ENCODE data around the gene WNT7A.

WNT7A gene

DNA sequence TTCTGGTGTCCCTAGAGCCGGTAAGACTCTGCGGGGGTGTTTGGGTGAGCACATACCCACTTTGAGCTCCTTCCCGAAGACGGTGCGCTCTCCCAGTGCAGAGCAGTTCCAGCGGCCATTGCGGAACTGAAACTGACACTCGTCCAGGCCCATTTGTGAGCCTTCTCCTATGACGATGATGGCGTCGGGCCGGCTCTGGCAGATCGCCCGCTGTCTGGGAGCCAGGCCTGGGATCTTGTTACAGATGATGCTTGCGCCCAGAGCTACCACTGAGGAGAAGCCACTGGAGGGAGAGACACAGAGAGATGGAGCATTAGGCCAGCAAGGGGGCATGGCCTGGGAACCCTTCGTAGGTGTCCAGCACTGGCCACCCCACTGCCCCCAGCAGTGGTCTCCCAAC lies 5.0 kb downstream of the WNT7A start:
- Histone ChIP-seq H3K4me1 (ENCODE audit: control insufficient read depth in 1 of 2, insufficient read depth in 2 of 2, low read length in 2 of 2) (peaks cover 7 to 9% of the 10 kb centered on the region in 2 experiments), H4K91ac (ENCODE audit: low read depth, low read length) (no peak overlapping the region), H3K4me3 (ENCODE audit: low read depth, low read length) (no peak overlapping the region), H3K27ac (ENCODE audit: low read depth, low read length) (no peak overlapping the region), H3K18ac (ENCODE audit: low read length) (no peak overlapping the region), H2BK12ac (ENCODE audit: low read length) (no peak overlapping the region), H2AK5ac (ENCODE audit: low read length) (no peak overlapping the region), H2AFZ (ENCODE audit: insufficient read depth, low read length, poor library complexity) (no peak overlapping the region), H3K14ac (ENCODE audit: low read length) (no peak overlapping the region), H3K9me3 (ENCODE audit: insufficient read depth, low read depth, low read length) (peaks cover 6% of the 10 kb centered on the region), H2BK120ac (ENCODE audit: insufficient read depth, low read length, poor library complexity) (no peak overlapping the region), H3K4me2 (ENCODE audit: low read length) (no peak overlapping the region), H4K8ac (ENCODE audit: low read depth, low read length) (no peak overlapping the region), H3K79me1 (ENCODE audit: low read length) (no peaks in the 10 kb centered on the region), H4K12ac (ENCODE audit: low read depth, low read length) (no peak overlapping the region), H3K79me2 (ENCODE audit: control insufficient read depth, insufficient read depth, low read length, poor library complexity) (no peaks in the 10 kb centered on the region), H3K36me3 (ENCODE audit: control insufficient read depth in 1 of 2, insufficient read depth in 2 of 2, low read length in 2 of 2) (no peaks in the 10 kb centered on the region), H3K27me3 (ENCODE audit: insufficient read depth, low read length) (peaks cover 41% of the 10 kb centered on the region), H2BK5ac (ENCODE audit: low read depth, low read length, poor library complexity) (no peak overlapping the region), H3K9ac (ENCODE audit: low read length) (no peak overlapping the region), H3K23ac (ENCODE audit: low read length) (no peak overlapping the region), H3K4ac (ENCODE audit: low read depth, low read length) (no peak overlapping the region)
- DNase-seq = no peak
- no CpG with 5 or more reads among the region's 16 CpGs for WGBS (ENCODE audit: extremely low coverage, insufficient coverage, insufficient read length)

GRCh38 chr3:13873818-13874217 lies 6.1 kb downstream of the WNT7A start:
- no peak overlapping the region for H2AK5ac ChIP-seq (ENCODE audit: low read length)
- no CpG with 5 or more reads among the region's 3 CpGs for WGBS (ENCODE audit: extremely low coverage, insufficient coverage, insufficient read length)
- no peak overlapping the region for H3K14ac ChIP-seq (ENCODE audit: low read length)
- no peak for DNase-seq
- no peak overlapping the region for H3K27ac ChIP-seq (ENCODE audit: low read depth, low read length)
- H3K9me3 ChIP-seq (ENCODE audit: insufficient read depth, low read depth, low read length) = peaks cover 6% of the 10 kb centered on the region
- H2BK12ac ChIP-seq (ENCODE audit: low read length) = no peak overlapping the region
- peaks cover 5% of the 10 kb centered on the region in 2 experiments for H3K4me1 ChIP-seq (ENCODE audit: control insufficient read depth in 1 of 2, insufficient read depth in 2 of 2, low read length in 2 of 2)
- no peak overlapping the region for H3K23ac ChIP-seq (ENCODE audit: low read length)
- no peak overlapping the region for H2BK120ac ChIP-seq (ENCODE audit: insufficient read depth, low read length, poor library complexity)
- H3K27me3 ChIP-seq (ENCODE audit: insufficient read depth, low read length) = peaks cover 30% of the 10 kb centered on the region
- no peak overlapping the region for H3K4me3 ChIP-seq (ENCODE audit: low read depth, low read length)
- no peak overlapping the region for H3K4ac ChIP-seq (ENCODE audit: low read depth, low read length)
- no peak overlapping the region for H4K91ac ChIP-seq (ENCODE audit: low read depth, low read length)
- no peak overlapping the region for H4K12ac ChIP-seq (ENCODE audit: low read depth, low read length)
- H3K79me1 ChIP-seq (ENCODE audit: low read length) = no peaks in the 10 kb centered on the region
- no peaks in the 10 kb centered on the region for H3K36me3 ChIP-seq (ENCODE audit: control insufficient read depth in 1 of 2, insufficient read depth in 2 of 2, low read length in 2 of 2)
- no peak overlapping the region for H2AFZ ChIP-seq (ENCODE audit: insufficient read depth, low read length, poor library complexity)
- H3K18ac ChIP-seq (ENCODE audit: low read length) = no peak overlapping the region
- no peak overlapping the region for H3K4me2 ChIP-seq (ENCODE audit: low read length)
- H3K9ac ChIP-seq (ENCODE audit: low read length) = no peak overlapping the region
- no peak overlapping the region for H2BK5ac ChIP-seq (ENCODE audit: low read depth, low read length, poor library complexity)
- no peaks in the 10 kb centered on the region for H3K79me2 ChIP-seq (ENCODE audit: control insufficient read depth, insufficient read depth, low read length, poor library complexity)
- no peak overlapping the region for H4K8ac ChIP-seq (ENCODE audit: low read depth, low read length)

DNA sequence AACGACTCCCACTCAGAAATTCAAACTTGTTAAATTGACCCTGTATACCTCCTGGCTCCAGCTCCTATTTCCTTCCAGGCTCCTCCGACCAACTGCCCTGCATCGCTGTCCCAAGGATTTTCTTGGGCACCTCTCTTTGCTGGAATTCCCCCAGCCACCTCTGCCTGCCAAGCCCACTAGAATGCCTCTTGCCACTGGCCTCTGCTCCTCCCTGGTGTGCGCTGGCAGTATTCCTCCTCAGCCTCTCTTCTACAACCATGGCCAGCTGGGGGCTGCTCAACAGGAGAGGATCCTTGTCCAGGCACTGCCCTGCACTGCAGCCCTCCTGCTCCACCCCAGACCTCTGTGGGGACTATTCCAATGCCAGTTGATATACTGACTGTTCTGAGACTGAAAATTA lies 7.4 kb downstream of the WNT7A start:
- Histone ChIP-seq H4K91ac (ENCODE audit: low read depth, low read length) (no peak overlapping the region), H3K27me3 (ENCODE audit: insufficient read depth, low read length) (peaks cover 17% of the 10 kb centered on the region), H2BK12ac (ENCODE audit: low read length) (no peak overlapping the region), H3K79me2 (ENCODE audit: control insufficient read depth, insufficient read depth, low read length, poor library complexity) (no peaks in the 10 kb centered on the region), H3K4me3 (ENCODE audit: low read depth, low read length) (no peak overlapping the region), H3K14ac (ENCODE audit: low read length) (no peak overlapping the region), H2AFZ (ENCODE audit: insufficient read depth, low read length, poor library complexity) (no peak overlapping the region), H3K27ac (ENCODE audit: low read depth, low read length) (no peak overlapping the region), H3K9ac (ENCODE audit: low read length) (no peak overlapping the region), H3K4me1 (ENCODE audit: control insufficient read depth in 1 of 2, insufficient read depth in 2 of 2, low read length in 2 of 2) (no peaks in the 10 kb centered on the region), H3K18ac (ENCODE audit: low read length) (no peak overlapping the region), H2BK5ac (ENCODE audit: low read depth, low read length, poor library complexity) (no peak overlapping the region), H3K79me1 (ENCODE audit: low read length) (no peaks in the 10 kb centered on the region), H3K4me2 (ENCODE audit: low read length) (no peak overlapping the region), H4K12ac (ENCODE audit: low read depth, low read length) (no peak overlapping the region), H3K36me3 (ENCODE audit: control insufficient read depth in 1 of 2, insufficient read depth in 2 of 2, low read length in 2 of 2) (no peaks in the 10 kb centered on the region), H2AK5ac (ENCODE audit: low read length) (no peak overlapping the region), H3K9me3 (ENCODE audit: insufficient read depth, low read depth, low read length) (peaks cover 6% of the 10 kb centered on the region), H3K23ac (ENCODE audit: low read length) (no peak overlapping the region), H2BK120ac (ENCODE audit: insufficient read depth, low read length, poor library complexity) (no peak overlapping the region), H3K4ac (ENCODE audit: low read depth, low read length) (no peak overlapping the region), H4K8ac (ENCODE audit: low read depth, low read length) (no peak overlapping the region)
- WGBS (ENCODE audit: extremely low coverage, insufficient coverage, insufficient read length) = no CpG with 5 or more reads among the region's 4 CpGs
- no peak for DNase-seq

DNA sequence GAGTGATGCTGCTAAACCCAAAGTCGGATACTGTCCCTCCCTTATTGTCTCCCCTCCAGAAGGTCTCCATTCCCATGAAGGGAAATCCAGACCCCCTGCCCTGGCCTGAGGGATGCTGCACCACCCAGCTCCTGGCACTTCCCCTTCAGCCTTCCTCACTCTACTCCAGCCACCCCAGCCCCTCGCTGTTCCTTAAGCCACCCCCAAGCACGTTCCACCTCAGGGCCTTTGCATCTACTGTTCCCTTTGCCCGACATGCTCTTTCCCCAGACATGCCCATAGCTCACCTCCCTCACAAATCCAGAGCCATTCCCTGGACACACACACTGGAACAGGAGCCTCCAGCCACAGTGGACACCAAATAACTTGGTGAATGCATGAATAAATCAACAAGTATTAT lies 8.1 kb downstream of the WNT7A start:
- Histone ChIP-seq H3K79me1 (ENCODE audit: low read length) (no peaks in the 10 kb centered on the region), H3K18ac (ENCODE audit: low read length) (no peak overlapping the region), H2AFZ (ENCODE audit: insufficient read depth, low read length, poor library complexity) (no peak overlapping the region), H2AK5ac (ENCODE audit: low read length) (no peak overlapping the region), H3K4me3 (ENCODE audit: low read depth, low read length) (no peak overlapping the region), H3K9me3 (ENCODE audit: insufficient read depth, low read depth, low read length) (peaks cover 6% of the 10 kb centered on the region), H3K36me3 (ENCODE audit: control insufficient read depth in 1 of 2, insufficient read depth in 2 of 2, low read length in 2 of 2) (no peaks in the 10 kb centered on the region), H3K27ac (ENCODE audit: low read depth, low read length) (no peak overlapping the region), H3K23ac (ENCODE audit: low read length) (no peak overlapping the region), H2BK120ac (ENCODE audit: insufficient read depth, low read length, poor library complexity) (no peak overlapping the region), H4K8ac (ENCODE audit: low read depth, low read length) (no peak overlapping the region), H3K27me3 (ENCODE audit: insufficient read depth, low read length) (peaks cover 11% of the 10 kb centered on the region), H3K4me2 (ENCODE audit: low read length) (no peak overlapping the region), H4K91ac (ENCODE audit: low read depth, low read length) (no peak overlapping the region), H3K4me1 (ENCODE audit: control insufficient read depth in 1 of 2, insufficient read depth in 2 of 2, low read length in 2 of 2) (no peaks in the 10 kb centered on the region), H3K14ac (ENCODE audit: low read length) (no peak overlapping the region), H4K12ac (ENCODE audit: low read depth, low read length) (no peak overlapping the region), H3K79me2 (ENCODE audit: control insufficient read depth, insufficient read depth, low read length, poor library complexity) (no peaks in the 10 kb centered on the region), H2BK5ac (ENCODE audit: low read depth, low read length, poor library complexity) (no peak overlapping the region), H3K4ac (ENCODE audit: low read depth, low read length) (no peak overlapping the region), H2BK12ac (ENCODE audit: low read length) (no peak overlapping the region), H3K9ac (ENCODE audit: low read length) (no peak overlapping the region)
- WGBS (ENCODE audit: extremely low coverage, insufficient coverage, insufficient read length) = no CpG with 5 or more reads among the region's 4 CpGs
- DNase-seq = no peak
